Naive thymus-derived CD4-positive, alpha-beta T cell (primary cell): ENCODE data around the gene OGT. TPM values are rescaled to one million over a fixed set of nuclear protein-coding genes. Genes with fewer than 3 reads are reported as not detected.

Source experiments
- ATAC-seq: fragments of 150-1000 bp; cut with Tn5 transposase; 2 replicates; pipeline ENCODE4 v1.10.0; 2021; ENCODE audit warnings: mild to moderate bottlenecking, moderate library complexity
- CTCF ChIA-PET: fragments of 350-600 bp; sonication (Branson Sonifier 250); formaldehyde crosslinking; loops from one replicate; lab custom pipeline; 2021; ENCODE audit warnings: antibody characterized with exemption; lab: Charles Lee
- POLR2A ChIA-PET: fragments of 350-600 bp; sonication (Branson Sonifier 250); formaldehyde crosslinking; loops from one replicate; lab custom pipeline; 2021; ENCODE audit warnings: antibody characterized with exemption, inconsistent platforms; lab: Charles Lee
- DNase-seq, 9 donors: peaks; one replicate each; pipeline versions ENCODE4 v3.0.0 to v3.0.0-alpha.2; 2020 to 2022; ENCODE audit warnings: mixed read lengths in 1 of 9
- H3K27ac ChIP-seq: one replicate; pipeline ENCODE4 v1.7.0; 2013; ENCODE audit warnings: mild to moderate bottlenecking, low read depth, low read length, moderate library complexity
- H3K27me3 ChIP-seq, 2 donors: one replicate each; pipeline ENCODE4 v1.7.0; 2013; ENCODE audit warnings: low read length in 2 of 2, mild to moderate bottlenecking in 2 of 2, moderate library complexity in 2 of 2; ENCODE audit not compliant: control insufficient read depth in 2 of 2, insufficient read depth in 2 of 2
- H3K36me3 ChIP-seq, 3 experiments: 1 replicate in 2 of 3; 2 replicates in 1 of 3; pipeline ENCODE4 v1.7.0; 2013; ENCODE audit warnings: low read length in 3 of 3, mild to moderate bottlenecking in 3 of 3, moderate library complexity in 1 of 3; ENCODE audit not compliant: insufficient read depth in 3 of 3, control insufficient read depth in 2 of 3
- H3K4me1 ChIP-seq, 2 donors: one replicate each; pipeline ENCODE4 v1.7.0; 2013; ENCODE audit warnings: low read length in 2 of 2, mild to moderate bottlenecking in 2 of 2, moderate library complexity in 1 of 2; ENCODE audit not compliant: control insufficient read depth in 2 of 2, insufficient read depth in 2 of 2
- H3K4me3 ChIP-seq: 2 replicates; pipeline ENCODE4 v1.7.0; 2013; ENCODE audit warnings: mild to moderate bottlenecking, low read length
- H3K9me3 ChIP-seq, 3 experiments: 1 replicate in 2 of 3; 2 replicates in 1 of 3; pipeline ENCODE4 v1.7.0; 2013; ENCODE audit warnings: low read length in 3 of 3; ENCODE audit not compliant: control insufficient read depth in 2 of 3
- H3K27ac Mint-ChIP-seq, 9 donors: one replicate each; pipeline ENCODE4 v1.8.0; 2020 to 2022; ENCODE audit warnings: mixed read lengths in 9 of 9, mild to moderate bottlenecking in 8 of 9, moderate library complexity in 5 of 9, inconsistent platforms in 2 of 9
- H3K27me3 Mint-ChIP-seq, 5 donors: one replicate each; pipeline ENCODE4 v1.8.0; 2021 to 2022; ENCODE audit warnings: mixed read lengths in 5 of 5, mild to moderate bottlenecking in 1 of 5
- H3K36me3 Mint-ChIP-seq, 5 donors: one replicate each; pipeline ENCODE4 v1.8.0; 2020 to 2022; ENCODE audit warnings: mixed read lengths in 5 of 5, mild to moderate bottlenecking in 3 of 5, inconsistent platforms in 1 of 5
- H3K4me1 Mint-ChIP-seq, 7 donors: one replicate each; pipeline ENCODE4 v1.8.0; 2020 to 2022; ENCODE audit warnings: mixed read lengths in 7 of 7, mild to moderate bottlenecking in 3 of 7, inconsistent platforms in 1 of 7
- H3K4me3 Mint-ChIP-seq, 10 donors: one replicate each; pipeline ENCODE4 v1.8.0; 2020 to 2022; ENCODE audit warnings: mild to moderate bottlenecking in 10 of 10, mixed read lengths in 10 of 10, moderate library complexity in 6 of 10, inconsistent platforms in 2 of 10
- H3K9me3 Mint-ChIP-seq, 11 donors: one replicate each; pipeline ENCODE4 v1.8.0; 2020 to 2022; ENCODE audit warnings: mixed read lengths in 11 of 11, mild to moderate bottlenecking in 4 of 11, inconsistent platforms in 1 of 11, moderate library complexity in 1 of 11
- intact Hi-C, 2 donors: fragments of 100-400 bp; cut with micrococcal nuclease; formaldehyde crosslinking; loops; one replicate each; pipeline ENCODE4 v1.15.1; 2023
- polyA plus RNA-seq, 2 donors: library from polyadenylated mRNA; unstranded; fragments of 300-500 nt; fragmentation: Illumina TruSeq; gene quantifications; one replicate each; pipeline ENCODE4 v1.2.3, GENCODE V29; 2021
- total RNA-seq, 6 experiments: library from RNA in 5 of 6; stranded (reverse) in 5 of 6; gene quantifications; 1 replicate in 5 of 6; 2 replicates in 1 of 6; pipeline ENCODE4 v1.2.3 and lab custom pipeline; 2021 to 2026

OGT gene
- total and polyA plus RNA-seq, 7 experiments from 2014 or later = 30.5 to 520 (median 346) TPM

DNA sequence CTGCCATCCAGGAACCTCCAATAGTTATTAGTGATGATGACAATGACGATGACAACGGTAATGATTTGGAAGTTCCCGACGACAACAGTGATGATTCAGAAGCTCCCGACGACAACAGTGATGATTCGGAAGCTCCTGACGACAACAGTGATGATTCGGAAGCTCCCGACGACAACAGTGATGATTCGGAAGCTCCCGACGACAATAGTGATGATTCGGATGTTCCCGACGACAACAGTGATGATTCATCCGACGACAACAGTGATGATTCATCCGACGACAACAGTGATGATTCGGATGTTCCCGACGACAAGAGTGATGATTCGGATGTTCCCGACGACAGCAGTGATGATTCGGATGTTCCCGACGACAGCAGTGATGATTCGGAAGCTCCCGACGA lies 70.7 kb downstream of the OGT start:
- Histone ChIP-seq H3K9me3 (no peaks in the 10 kb centered on the region), H3K27me3 (no peaks in the 10 kb centered on the region), H3K4me3 (no peak overlapping the region), H3K27ac (no peak overlapping the region), H3K4me1 (peaks cover 22 to 32% of the 10 kb centered on the region in 2 donors), H3K36me3 (peaks cover 0 to 26% (median 1%) of the 10 kb centered on the region in 3 experiments)
- ChIA-PET CTCF (no interaction called here), POLR2A (interaction anchor here (0.8 kb wide), 1 partner anchor 26 kb away, joined by 8 read pairs; no protein-coding TSS in a partner anchor)
- intact Hi-C loops = no loop called here
- DNase-seq (no peak), ATAC-seq (no peak)
- H3K4me1 Mint-ChIP-seq = peaks cover 9 to 46% (median 35%) of the 10 kb centered on the region in 7 donors
- H3K27me3 Mint-ChIP-seq = no peaks in the 10 kb centered on the region
- peaks cover 6 to 62% (median 30%) of the 10 kb centered on the region in 5 donors for H3K36me3 Mint-ChIP-seq
- peaks cover 0 to 2% (median 0%) of the 10 kb centered on the region in 11 donors for H3K9me3 Mint-ChIP-seq
- H3K27ac Mint-ChIP-seq = peak overlapping the region in 4 of 9 donors; percentile 62 to 90 (median 70)
- H3K4me3 Mint-ChIP-seq = peak overlapping the region in 1 of 10 donors; percentile 3

- H3K9me3 ChIP-seq = no peaks in the 10 kb centered on the region
- Mint-ChIP-seq H3K27me3 (no peaks in the 10 kb centered on the region), H3K4me3 (no peak overlapping the region), H3K27ac (peak overlapping the region in 1 of 9 donors; percentile 33), H3K36me3 (peaks cover 6 to 66% (median 33%) of the 10 kb centered on the region in 5 donors), H3K9me3 (peaks cover 0 to 2% (median 0%) of the 10 kb centered on the region in 11 donors), H3K4me1 (peaks cover 9 to 52% (median 41%) of the 10 kb centered on the region in 7 donors)
- no peak overlapping the region for H3K27ac ChIP-seq
- CTCF ChIA-PET = no interaction called here
- no peak for DNase-seq
- peaks cover 28 to 37% of the 10 kb centered on the region in 2 donors for H3K4me1 ChIP-seq
- no peak overlapping the region for H3K4me3 ChIP-seq
- no peaks in the 10 kb centered on the region for H3K27me3 ChIP-seq
- ATAC-seq = no peak
- intact Hi-C loops = no loop called here
- POLR2A ChIA-PET = no interaction called here
- peaks cover 0 to 24% (median 4%) of the 10 kb centered on the region in 3 experiments for H3K36me3 ChIP-seq
Observed at GRCh38 chrX:71604141-71604540, 71.2 kb downstream of the OGT start.

GRCh38 chrX:71604796-71605568 lies 72.1 kb downstream of the OGT start:
- H3K36me3 ChIP-seq = peaks cover 0 to 27% (median 4%) of the 10 kb centered on the region in 3 experiments
- H3K4me1 Mint-ChIP-seq = peaks cover 13 to 57% (median 45%) of the 10 kb centered on the region in 7 donors
- no peaks in the 10 kb centered on the region for H3K27me3 Mint-ChIP-seq
- no peak overlapping the region for H3K4me3 Mint-ChIP-seq
- H3K27ac Mint-ChIP-seq = peak overlapping the region; percentile 55 to 91 (median 67)
- no peak for ATAC-seq
- H3K36me3 Mint-ChIP-seq = peaks cover 6 to 66% (median 37%) of the 10 kb centered on the region in 5 donors
- intact Hi-C loops = no loop called here
- POLR2A ChIA-PET = no interaction called here
- no peak for DNase-seq
- peaks cover 0 to 2% (median 0%) of the 10 kb centered on the region in 11 donors for H3K9me3 Mint-ChIP-seq
- H3K27ac ChIP-seq = no peak overlapping the region
- H3K4me1 ChIP-seq = peaks cover 32 to 42% of the 10 kb centered on the region in 2 donors
- no peak overlapping the region for H3K4me3 ChIP-seq
- CTCF ChIA-PET = no interaction called here
- no peaks in the 10 kb centered on the region for H3K27me3 ChIP-seq
- no peaks in the 10 kb centered on the region for H3K9me3 ChIP-seq

DNA sequence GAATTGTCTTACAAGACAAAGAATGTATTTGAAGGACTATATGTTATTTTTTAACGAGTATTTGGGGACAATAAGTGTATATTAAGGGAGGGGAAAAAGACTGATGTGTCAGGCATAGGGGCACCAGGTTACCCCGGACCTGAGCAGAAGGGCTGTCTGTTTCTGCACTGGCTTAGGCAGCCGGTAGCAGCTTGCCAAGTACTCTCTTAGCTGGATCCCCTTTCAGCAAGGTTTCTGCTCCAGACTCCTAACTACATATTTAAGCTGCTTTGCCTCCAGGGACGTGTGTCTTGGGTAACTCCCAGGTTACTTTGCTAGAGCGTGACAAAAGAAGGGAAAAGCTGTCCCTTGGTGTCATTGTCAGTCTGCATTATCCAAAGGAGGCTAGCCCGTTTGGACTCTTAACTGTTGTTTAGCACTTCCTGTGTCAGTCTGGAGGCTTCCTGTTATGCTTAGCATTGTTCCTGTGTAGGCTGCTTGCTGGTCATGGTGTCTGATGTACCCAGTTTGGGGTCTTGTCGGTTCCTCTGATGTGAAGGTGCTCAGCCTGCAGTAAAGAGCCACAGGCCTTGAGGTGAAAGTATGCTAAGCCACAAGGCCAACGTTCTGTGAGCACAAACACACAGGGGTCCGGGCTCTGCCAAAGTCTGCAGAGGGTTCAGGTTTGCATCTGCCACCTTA lies 73.8 kb downstream of the OGT start:
- peak; percentile 86 for ATAC-seq
- H3K4me3 ChIP-seq = no peak overlapping the region
- H3K36me3 Mint-ChIP-seq = peaks cover 6 to 70% (median 39%) of the 10 kb centered on the region in 5 donors

GRCh38 chrX:71607488-71607887 lies 74.6 kb downstream of the OGT start:
- H3K4me3 Mint-ChIP-seq = peak overlapping the region in 6 of 10 donors; percentile 41 to 65 (median 55)
- no peak for ATAC-seq
- ChIA-PET POLR2A (interaction anchor here (1.0 to 3.0 kb wide), 2 partner anchors 11 to 59 kb away, joined by 3 to 7 read pairs; partner anchors contain the start of gene CXCR3), CTCF (interaction anchor here (1.5 kb wide), 1 partner anchor 42 kb away, joined by 6 read pairs; no protein-coding TSS in a partner anchor)
- Histone ChIP-seq H3K27ac (peak overlapping the region; percentile 57), H3K27me3 (no peaks in the 10 kb centered on the region), H3K9me3 (no peaks in the 10 kb centered on the region), H3K4me1 (peaks cover 32 to 42% of the 10 kb centered on the region in 2 donors), H3K4me3 (no peak overlapping the region), H3K36me3 (peaks cover 0 to 45% (median 8%) of the 10 kb centered on the region in 3 experiments)
- H3K27ac Mint-ChIP-seq = peak overlapping the region; percentile 67 to 96 (median 87)
- H3K9me3 Mint-ChIP-seq = no peaks in the 10 kb centered on the region
- no peak for DNase-seq
- H3K27me3 Mint-ChIP-seq = no peaks in the 10 kb centered on the region
- H3K4me1 Mint-ChIP-seq = peaks cover 13 to 64% (median 44%) of the 10 kb centered on the region in 7 donors
- intact Hi-C loops = no loop called here
- peaks cover 6 to 65% (median 37%) of the 10 kb centered on the region in 5 donors for H3K36me3 Mint-ChIP-seq

More for the DNA sequence above, 73.8 kb downstream of the OGT start:
- Histone ChIP-seq H3K4me1 (peaks cover 32 to 42% of the 10 kb centered on the region in 2 donors), H3K36me3 (peaks cover 0 to 40% (median 8%) of the 10 kb centered on the region in 3 experiments), H3K27ac (peak overlapping the region; percentile 57), H3K9me3 (no peaks in the 10 kb centered on the region), H3K27me3 (no peaks in the 10 kb centered on the region)
- CTCF ChIA-PET = no interaction called here
- DNase-seq = peak in 5 of 9 donors; percentile 22 to 33 (median 27)
- Mint-ChIP-seq H3K9me3 (no peaks in the 10 kb centered on the region), H3K27me3 (no peaks in the 10 kb centered on the region), H3K4me3 (peak overlapping the region; percentile 43 to 68 (median 60)), H3K27ac (peak overlapping the region; percentile 67 to 97 (median 90)), H3K4me1 (peaks cover 13 to 64% (median 44%) of the 10 kb centered on the region in 7 donors)
- intact Hi-C loops = no loop called here
- POLR2A ChIA-PET = interaction anchor here (0.6 to 3.0 kb wide), 6 partner anchors 9 to 75 kb away, joined by 3 to 7 read pairs (median 4); partner anchors contain the start of genes CXCR3 and OGT
